GM10248 (cell line): ENCODE data around the gene CAMSAP1.

Experiments
- CTCF ChIA-PET: fragments of 300-600 bp; sonication (Branson Sonifier 250); formaldehyde crosslinking; extraction: SDS; loops from one replicate; lab custom pipeline; 2021; ENCODE audit warnings: antibody characterized with exemption; lab: Yijun Ruan, JAX
- POLR2A ChIA-PET: fragments of 350-650 bp; sonication (Branson Sonifier 250); formaldehyde crosslinking; extraction: SDS; loops from one replicate; lab custom pipeline; 2020; ENCODE audit warnings: antibody characterized with exemption; lab: Yijun Ruan, JAX
- DNase-seq: peaks from one replicate; pipeline ENCODE4 v3.0.0; 2012; ENCODE audit errors: extremely low spot score
- CTCF ChIP-seq: IDR thresholded peaks from 2 replicates; pipeline ENCODE4 v1.5.1; 2012; ENCODE audit warnings: mild to moderate bottlenecking, low read depth; ENCODE audit errors: extremely low read depth, missing control alignments, control extremely low read depth

Gene CAMSAP1

GRCh38 chr9:135770203-135770535, 137.2 kb downstream of the CAMSAP1 start:
- ChIA-PET CTCF (no interaction called here), POLR2A (no interaction called here)
- DNase-seq = no peak
- TF ChIP-seq CTCF = no peak

- ChIA-PET CTCF (no interaction called here), POLR2A (no interaction called here)
- no peak for TF ChIP-seq CTCF
- DNase-seq = no peak
These were observed 137.7 kb downstream of the CAMSAP1 start for GRCh38 chr9:135769489-135770202.

GRCh38 chr9:135768516-135769218, 138.7 kb downstream of the CAMSAP1 start:
- no peak for DNase-seq
- POLR2A ChIA-PET = no interaction called here
- CTCF ChIA-PET = no interaction called here
- TF ChIP-seq CTCF = no peak

GRCh38 chr9:135766707-135767106, 140.6 kb downstream of the CAMSAP1 start:
- DNase-seq = no peak
- ChIA-PET CTCF (no interaction called here), POLR2A (no interaction called here)
- no peak for TF ChIP-seq CTCF

- no peak for DNase-seq
These were observed 141.1 kb downstream of the CAMSAP1 start for GRCh38 chr9:135766251-135766650.

GRCh38 chr9:135765416-135765815, 141.9 kb downstream of the CAMSAP1 start:
- ChIA-PET POLR2A (no interaction called here), CTCF (no interaction called here)
- no peak for DNase-seq
- no peak for TF ChIP-seq CTCF

More at GRCh38 chr9:135766251-135766650, 141.1 kb downstream of the CAMSAP1 start:
- ChIA-PET CTCF (no interaction called here), POLR2A (no interaction called here)
- no peak for TF ChIP-seq CTCF

- POLR2A ChIA-PET = no interaction called here
- CTCF ChIA-PET = no interaction called here
- no peak for TF ChIP-seq CTCF
- DNase-seq = peak; percentile 51
These were observed 142.6 kb downstream of the CAMSAP1 start for GRCh38 chr9:135764731-135765130.
